OCI-LY7 (cell line): Measurements from ENCODE around the gene DHODH. TPM values are rescaled to one million over a fixed set of nuclear protein-coding genes. Genes with fewer than 3 reads are reported as not detected.

ENCODE experiments used
- BruUV-seq: library from RNA; stranded (reverse); fragments of 400-500 nt; replicated peaks from 2 replicates; lab custom pipeline; 2021; lab: Mats Ljungman, UMichigan
- CTCF ChIA-PET: fragments of 300-600 bp; sonication (Branson Sonifier 250); formaldehyde crosslinking; loops from one replicate; lab custom pipeline; 2022; ENCODE audit warnings: antibody characterized with exemption; ENCODE audit not compliant: unreplicated experiment; lab: Charles Lee
- POLR2A ChIA-PET: fragments of 300-600 bp; sonication (Branson Sonifier 250); formaldehyde crosslinking; loops from one replicate; lab custom pipeline; 2022; ENCODE audit warnings: antibody characterized with exemption; lab: Charles Lee
- DNase-seq: peaks from one replicate; pipeline ENCODE4 v3.0.0-alpha.2; 2015; ENCODE audit warnings: low spot score
- H2AFZ ChIP-seq: fragments of 200-600 bp; sonication (generic), shearing (Covaris generic); 2 replicates; pipeline ENCODE4 v1.6.1; 2014; ENCODE audit warnings: mild to moderate bottlenecking, antibody characterized with exemption, low read length, moderate library complexity
- H3K27ac ChIP-seq: fragments of 200-600 bp; sonication (generic); 2 replicates; pipeline ENCODE4 v1.5.1; 2014; ENCODE audit warnings: mixed run types, low read depth, mild to moderate bottlenecking, moderate library complexity, low read length, inconsistent platforms; ENCODE audit not compliant: poor library complexity, severe bottlenecking
- H3K36me3 ChIP-seq: fragments of 200-600 bp; sonication (generic); 2 replicates; pipeline ENCODE4 v1.6.1; 2014; ENCODE audit warnings: mild to moderate bottlenecking, antibody characterized with exemption, low read length, moderate library complexity, mixed read lengths; ENCODE audit not compliant: insufficient read depth
- H3K4me1 ChIP-seq: fragments of 200-600 bp; sonication (generic); 2 replicates; pipeline ENCODE4 v1.5.1; 2014; ENCODE audit warnings: mild to moderate bottlenecking, low read length; ENCODE audit not compliant: insufficient read depth, poor library complexity, severe bottlenecking
- H3K4me2 ChIP-seq: fragments of 200-600 bp; sonication (generic); 2 replicates; pipeline ENCODE4 v1.6.1; 2014; ENCODE audit warnings: mild to moderate bottlenecking, low read length
- H3K4me3 ChIP-seq: fragments of 200-600 bp; sonication (generic); 2 replicates; pipeline ENCODE4 v1.5.1; 2014; ENCODE audit warnings: mild to moderate bottlenecking, low read depth, low read length; ENCODE audit not compliant: poor library complexity, severe bottlenecking
- H3K79me2 ChIP-seq: fragments of 200-600 bp; sonication (generic); 2 replicates; pipeline ENCODE4 v1.6.1; 2016; ENCODE audit warnings: low read depth, mild to moderate bottlenecking, low read length, moderate library complexity, mixed read lengths; ENCODE audit not compliant: insufficient read depth
- H3K9me2 ChIP-seq: fragments of 200-600 bp; sonication (generic); 2 replicates; pipeline ENCODE4 v1.6.1; 2016; ENCODE audit warnings: mild to moderate bottlenecking, low read length, mixed read lengths; ENCODE audit not compliant: insufficient read depth
- H3K9me3 ChIP-seq: fragments of 200-600 bp; sonication (generic); 2 replicates; pipeline ENCODE4 v1.6.1; 2014; ENCODE audit warnings: mild to moderate bottlenecking, mixed run types, low read length, mixed read lengths
- H4K20me1 ChIP-seq: fragments of 200-600 bp; sonication (generic); 2 replicates; pipeline ENCODE4 v1.6.1; 2014; ENCODE audit warnings: mild to moderate bottlenecking, antibody characterized with exemption, low read length, moderate library complexity, mixed read lengths; ENCODE audit not compliant: insufficient read depth
- EZH2phosphoT487 ChIP-seq: fragments of 200-600 bp; sonication (generic); IDR thresholded peaks from 2 replicates; pipeline ENCODE4 v1.6.1; 2018; ENCODE audit warnings: low read depth, borderline replicate concordance, mild to moderate bottlenecking, mixed run types, antibody characterized with exemption, low read length, moderate library complexity, mixed read lengths
- intact Hi-C: fragments of 100-400 bp; cut with micrococcal nuclease; formaldehyde crosslinking; loops from one replicate; pipeline ENCODE4 v1.10.0; 2022; ENCODE audit not compliant: unreplicated experiment
- total RNA-seq, 2 experiments: library from RNA; depleted of rRNA in 1 of 2; stranded (reverse); fragments of >200 nt in 1 of 2; shearing (Covaris generic) in 1 of 2; gene quantifications; 2 replicates each; pipeline ENCODE4 v1.2.3, GENCODE V29; 2014 to 2022
- TF ChIP-seq, protein P1 (sequence below): fragments of 200-600 bp; sonication (generic); conservative IDR thresholded peaks from 2 replicates; pipeline ENCODE4 v1.5.1; 2014; ENCODE audit warnings: mild to moderate bottlenecking, antibody characterized with exemption, low read length, moderate library complexity, mixed read lengths

DHODH gene
- total RNA-seq, 2 experiments from 2014 or later = 12.3 to 20.9 TPM

DNA sequence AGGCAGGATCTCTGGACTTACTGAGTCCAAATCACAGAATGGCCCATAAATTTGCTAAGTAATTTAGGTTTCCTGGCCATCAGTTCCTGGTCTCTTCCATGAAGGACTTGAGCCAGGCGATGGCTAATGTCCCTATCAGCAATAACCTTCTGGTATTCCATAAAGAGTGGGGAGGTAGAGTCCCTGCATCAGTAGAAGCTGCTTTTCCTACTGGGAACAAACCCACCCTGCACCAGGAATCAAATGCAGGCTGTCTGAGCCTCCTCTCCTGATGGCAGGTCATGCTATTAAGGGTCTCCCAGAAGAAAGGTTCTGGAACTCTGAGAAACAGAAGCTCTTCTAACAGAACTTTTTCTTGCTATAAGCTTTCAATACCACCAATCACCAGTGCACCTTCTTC is 53.0 kb downstream of the DHODH start:
- H3K36me3 ChIP-seq = no peaks in the 10 kb centered on the region
- no peak overlapping the region for H2AFZ ChIP-seq
- BruUV-seq = no TSS peak
- H3K4me2 ChIP-seq = no peak overlapping the region
- H3K27ac ChIP-seq = no peak overlapping the region
- no peaks in the 10 kb centered on the region for H3K9me3 ChIP-seq
- ChIA-PET CTCF (no interaction called here), POLR2A (no interaction called here)
- no peaks in the 10 kb centered on the region for H3K79me2 ChIP-seq
- TF ChIP-seq EZH2phosphoT487 = no peak
- TF ChIP-seq, protein P1, sequence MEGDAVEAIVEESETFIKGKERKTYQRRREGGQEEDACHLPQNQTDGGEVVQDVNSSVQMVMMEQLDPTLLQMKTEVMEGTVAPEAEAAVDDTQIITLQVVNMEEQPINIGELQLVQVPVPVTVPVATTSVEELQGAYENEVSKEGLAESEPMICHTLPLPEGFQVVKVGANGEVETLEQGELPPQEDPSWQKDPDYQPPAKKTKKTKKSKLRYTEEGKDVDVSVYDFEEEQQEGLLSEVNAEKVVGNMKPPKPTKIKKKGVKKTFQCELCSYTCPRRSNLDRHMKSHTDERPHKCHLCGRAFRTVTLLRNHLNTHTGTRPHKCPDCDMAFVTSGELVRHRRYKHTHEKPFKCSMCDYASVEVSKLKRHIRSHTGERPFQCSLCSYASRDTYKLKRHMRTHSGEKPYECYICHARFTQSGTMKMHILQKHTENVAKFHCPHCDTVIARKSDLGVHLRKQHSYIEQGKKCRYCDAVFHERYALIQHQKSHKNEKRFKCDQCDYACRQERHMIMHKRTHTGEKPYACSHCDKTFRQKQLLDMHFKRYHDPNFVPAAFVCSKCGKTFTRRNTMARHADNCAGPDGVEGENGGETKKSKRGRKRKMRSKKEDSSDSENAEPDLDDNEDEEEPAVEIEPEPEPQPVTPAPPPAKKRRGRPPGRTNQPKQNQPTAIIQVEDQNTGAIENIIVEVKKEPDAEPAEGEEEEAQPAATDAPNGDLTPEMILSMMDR = no peak
- intact Hi-C loops = no loop called here
- H4K20me1 ChIP-seq = no peaks in the 10 kb centered on the region
- DNase-seq = no peak
- no peaks in the 10 kb centered on the region for H3K9me2 ChIP-seq
- no peaks in the 10 kb centered on the region for H3K4me1 ChIP-seq
- no peak overlapping the region for H3K4me3 ChIP-seq

DNA sequence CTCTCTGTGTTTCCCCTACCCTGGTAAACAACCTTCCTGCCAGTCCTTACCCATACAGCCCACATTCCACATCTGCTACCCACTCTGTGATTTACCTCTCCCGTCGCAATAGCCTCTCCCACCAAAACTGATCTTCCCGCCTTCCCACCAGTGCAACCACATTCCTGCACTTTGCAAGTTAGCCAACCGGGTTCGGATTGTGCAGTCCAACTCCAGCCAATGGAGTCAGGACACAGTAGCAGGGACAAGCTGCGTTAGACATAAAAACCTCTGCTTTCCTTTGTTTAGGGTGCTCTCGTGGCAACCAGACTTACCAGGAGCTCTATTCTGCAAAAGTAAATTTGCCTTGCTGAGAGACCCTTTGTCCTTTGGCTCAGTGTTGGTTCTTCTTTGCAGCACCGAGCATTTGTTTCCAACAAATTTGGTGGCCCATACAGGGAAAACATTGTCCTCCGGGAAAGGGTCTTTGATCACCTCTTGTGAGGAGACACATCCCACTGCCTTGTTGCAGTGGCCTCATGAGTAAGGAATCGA is 55.9 kb downstream of the DHODH start:
- no peak for DNase-seq
- Histone ChIP-seq H2AFZ (no peak overlapping the region), H3K36me3 (no peaks in the 10 kb centered on the region), H3K4me3 (no peak overlapping the region), H3K79me2 (no peaks in the 10 kb centered on the region), H3K9me2 (no peaks in the 10 kb centered on the region), H3K4me1 (no peaks in the 10 kb centered on the region), H3K27ac (no peak overlapping the region), H4K20me1 (no peaks in the 10 kb centered on the region), H3K4me2 (no peak overlapping the region), H3K9me3 (no peaks in the 10 kb centered on the region)
- no TSS peak for BruUV-seq
- TF ChIP-seq, protein P1 = no peak
- TF ChIP-seq EZH2phosphoT487 = no peak
- intact Hi-C loops = no loop called here
- ChIA-PET CTCF (no interaction called here), POLR2A (no interaction called here)

DNA sequence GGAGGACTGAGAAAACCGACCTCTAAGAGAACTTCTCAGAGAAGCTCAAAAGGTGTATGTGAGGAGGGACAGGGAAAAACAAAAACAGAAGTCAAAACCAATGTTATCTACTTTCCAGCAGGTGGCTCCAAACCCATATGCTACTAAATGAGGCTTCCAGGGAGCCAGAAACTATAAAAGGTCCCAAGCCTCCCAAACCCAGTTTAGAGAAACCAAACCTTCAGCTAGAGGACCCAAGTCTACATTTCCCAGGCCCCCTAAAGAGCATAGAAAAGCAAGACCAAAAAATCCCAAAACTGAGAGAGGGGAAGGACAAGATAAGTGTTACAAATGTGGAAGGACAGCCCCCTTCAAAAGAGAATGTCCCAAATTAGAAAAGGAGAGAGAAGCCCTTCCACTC is 58.2 kb downstream of the DHODH start:
- BruUV-seq = no TSS peak
- Histone ChIP-seq H4K20me1 (no peaks in the 10 kb centered on the region), H3K36me3 (no peaks in the 10 kb centered on the region), H3K4me2 (no peak overlapping the region), H3K27ac (no peak overlapping the region), H3K9me3 (no peaks in the 10 kb centered on the region), H2AFZ (no peak overlapping the region), H3K4me1 (no peaks in the 10 kb centered on the region), H3K79me2 (no peaks in the 10 kb centered on the region), H3K4me3 (no peak overlapping the region), H3K9me2 (no peaks in the 10 kb centered on the region)
- peak; percentile 47 for DNase-seq
- ChIA-PET POLR2A (interaction anchor here (0.5 to 1.0 kb wide), 2 partner anchors 29 to 538 kb away, joined by 3 read pairs; no protein-coding TSS in a partner anchor), CTCF (no interaction called here)
- intact Hi-C loops = loop anchor here (2.0 kb wide), 1 partner anchor 32 kb away; no protein-coding TSS in a partner anchor
- TF ChIP-seq, protein P1 = peak; percentile 83
- TF ChIP-seq EZH2phosphoT487 = no peak
